Neural cell (in vitro differentiated cells): ENCODE results near the gene ZNF774. TPM values are rescaled to one million over a fixed set of nuclear protein-coding genes. Genes with fewer than 3 reads are reported as not detected.

Experiments used
- H2AFZ ChIP-seq: fragments of 200-600, 300-800 bp; sonication (generic), shearing (Covaris generic); 2 replicates; pipeline ENCODE4 v1.6.0; 2014; ENCODE audit warnings: low read depth, mild to moderate bottlenecking, antibody characterized with exemption, low read length, moderate library complexity
- H3F3A ChIP-seq: fragments of 200-600 bp; shearing (Covaris generic); 2 replicates; pipeline ENCODE4 v1.6.1; 2016; ENCODE audit warnings: mild to moderate bottlenecking, moderate library complexity, mixed read lengths, antibody characterized with exemption, low read length; ENCODE audit not compliant: insufficient read depth, poor library complexity, severe bottlenecking
- H3K27ac ChIP-seq: fragments of 200-600, 300-800 bp; sonication (generic), shearing (Covaris generic); 2 replicates; pipeline ENCODE4 v1.5.1; 2014; ENCODE audit warnings: mild to moderate bottlenecking, low read length, moderate library complexity
- H3K27me3 ChIP-seq: fragments of 300-800, 200-600 bp; sonication (generic), shearing (Covaris generic); 2 replicates; pipeline ENCODE4 v1.6.0; 2014; ENCODE audit warnings: mild to moderate bottlenecking, low read depth, low read length, moderate library complexity; ENCODE audit not compliant: insufficient read depth
- H3K36me3 ChIP-seq: fragments of 300-800, 200-600 bp; sonication (generic), shearing (Covaris generic); 2 replicates; pipeline ENCODE4 v1.5.1; 2014; ENCODE audit warnings: mild to moderate bottlenecking, antibody characterized with exemption, low read length, moderate library complexity; ENCODE audit not compliant: insufficient read depth
- H3K4me2 ChIP-seq: fragments of 300-800, 200-600 bp; sonication (generic), shearing (Covaris generic); 2 replicates; pipeline ENCODE4 v1.6.0; 2014; ENCODE audit warnings: mild to moderate bottlenecking, low read length
- H3K4me3 ChIP-seq: fragments of 300-800, 200-600 bp; sonication (generic), shearing (Covaris generic); 2 replicates; pipeline ENCODE4 v1.5.1; 2014; ENCODE audit warnings: mild to moderate bottlenecking, low read length, moderate library complexity
- H3K79me2 ChIP-seq: fragments of 200-600 bp; shearing (Covaris generic); replicated peaks from 2 replicates; pipeline ENCODE4 v1.6.0; 2014; ENCODE audit warnings: mild to moderate bottlenecking, low read length, moderate library complexity; ENCODE audit not compliant: insufficient read depth
- H3K9ac ChIP-seq: fragments of 300-800, 200-600 bp; sonication (generic), shearing (Covaris generic); 2 replicates; pipeline ENCODE4 v1.6.1; 2016; ENCODE audit warnings: mild to moderate bottlenecking, low read length, mixed read lengths
- H3K9me2 ChIP-seq: fragments of 200-600 bp; shearing (Covaris generic); 2 replicates; pipeline ENCODE4 v1.6.1; 2016; ENCODE audit warnings: mild to moderate bottlenecking, low read length, mixed read lengths; ENCODE audit not compliant: insufficient read depth
- H3K9me3 ChIP-seq: fragments of 200-600, 300-800 bp; sonication (generic), shearing (Covaris generic); 2 replicates; pipeline ENCODE4 v1.6.1; 2016; ENCODE audit warnings: mild to moderate bottlenecking, mixed run types, low read length, moderate library complexity, mixed read lengths
- H4K20me1 ChIP-seq: fragments of 200-600 bp; shearing (Covaris generic); 2 replicates; pipeline ENCODE4 v1.6.1; 2016; ENCODE audit warnings: mild to moderate bottlenecking, mixed run types; ENCODE audit not compliant: insufficient read depth
- EP300 ChIP-seq: fragments of 450-650 bp; conservative IDR thresholded peaks from 2 replicates; pipeline ENCODE4 v1.6.1; 2014; ENCODE audit warnings: antibody characterized with exemption, mild to moderate bottlenecking, moderate library complexity; ENCODE audit not compliant: poor library complexity, severe bottlenecking
- EZH2 ChIP-seq: fragments of 200-600, 300-800 bp; shearing (Covaris generic), sonication (generic); IDR thresholded peaks from 2 replicates; pipeline ENCODE4 v1.6.1; 2014; ENCODE audit warnings: antibody characterized with exemption, low read length, borderline replicate concordance, mild to moderate bottlenecking; ENCODE audit not compliant: insufficient read depth, poor library complexity, severe bottlenecking
- MXI1 ChIP-seq: fragments of 450-650 bp; conservative IDR thresholded peaks from 2 replicates; pipeline ENCODE4 v1.6.1; 2014; ENCODE audit warnings: antibody characterized with exemption, mild to moderate bottlenecking; ENCODE audit not compliant: poor library complexity, severe bottlenecking
- POLR2AphosphoS5 ChIP-seq: IDR thresholded peaks from 2 replicates; pipeline ENCODE4 v1.6.1; 2012
- RAD21 ChIP-seq: fragments of 450-650 bp; conservative IDR thresholded peaks from 2 replicates; pipeline ENCODE4 v1.6.1; 2014; ENCODE audit warnings: antibody characterized with exemption, mild to moderate bottlenecking, moderate library complexity
- SMC3 ChIP-seq: fragments of 450-650 bp; conservative IDR thresholded peaks from 2 replicates; pipeline ENCODE4 v1.6.1; 2014; ENCODE audit warnings: antibody characterized with exemption, mild to moderate bottlenecking, moderate library complexity; ENCODE audit not compliant: poor library complexity
- TAF1 ChIP-seq: IDR thresholded peaks from 2 replicates; pipeline ENCODE4 v1.6.1; 2012; ENCODE audit warnings: low read depth
- polyA plus RNA-seq: library from polyadenylated mRNA; depleted of rRNA; stranded (reverse); fragments of >200 nt; gene quantifications from 2 replicates; pipeline ENCODE4 v1.2.3, GENCODE V29; 2014
- TF ChIP-seq, protein P1 (sequence below): fragments of 450-650 bp; IDR thresholded peaks from 2 replicates; pipeline ENCODE4 v1.5.1; 2014; ENCODE audit warnings: antibody characterized with exemption, mild to moderate bottlenecking, moderate library complexity; ENCODE audit not compliant: poor library complexity, severe bottlenecking
- TF ChIP-seq, protein P2 (sequence below): IDR thresholded peaks from 2 replicates; pipeline ENCODE4 v1.6.1; 2012; ENCODE audit warnings: borderline replicate concordance

Gene ZNF774
- polyA plus RNA-seq, 1 donor from 2014 or later = 6.8 TPM

DNA sequence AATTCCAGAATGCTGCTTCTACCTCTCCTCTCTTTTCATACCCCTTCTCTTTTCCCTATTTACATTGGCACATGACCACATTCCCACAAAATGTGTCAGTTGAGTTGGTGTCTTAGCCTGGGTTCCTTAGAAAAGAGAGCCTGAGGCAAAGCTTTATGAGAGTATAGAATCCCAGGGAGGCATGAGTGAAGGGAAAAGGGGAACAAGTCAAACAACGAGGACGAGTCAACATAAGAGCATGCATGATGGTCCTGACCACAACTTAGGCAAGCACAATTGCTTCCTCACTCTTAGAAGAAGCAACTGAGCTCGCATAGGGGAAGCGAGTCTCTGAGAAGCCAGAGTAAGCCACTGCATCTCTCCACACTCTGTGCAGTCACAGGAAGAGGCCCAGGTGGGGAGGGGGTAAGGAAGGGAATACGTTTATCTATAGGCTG lies 15.4 kb upstream of the ZNF774 start:
- H4K20me1 ChIP-seq = no peaks in the 10 kb centered on the region
- H3K9me3 ChIP-seq = no peaks in the 10 kb centered on the region
- no peaks in the 10 kb centered on the region for H3K36me3 ChIP-seq
- H3K4me3 ChIP-seq = no peak overlapping the region
- no peak overlapping the region for H3K4me2 ChIP-seq
- no peaks in the 10 kb centered on the region for H3K27me3 ChIP-seq
- no peaks in the 10 kb centered on the region for H3F3A ChIP-seq
- no peak for TF ChIP-seq EP300
- TF ChIP-seq POLR2AphosphoS5 = no peak
- TF ChIP-seq RAD21 = no peak
- TF ChIP-seq SMC3 = no peak
- no peak for TF ChIP-seq TAF1
- TF ChIP-seq MXI1 = no peak
- TF ChIP-seq, protein P1, sequence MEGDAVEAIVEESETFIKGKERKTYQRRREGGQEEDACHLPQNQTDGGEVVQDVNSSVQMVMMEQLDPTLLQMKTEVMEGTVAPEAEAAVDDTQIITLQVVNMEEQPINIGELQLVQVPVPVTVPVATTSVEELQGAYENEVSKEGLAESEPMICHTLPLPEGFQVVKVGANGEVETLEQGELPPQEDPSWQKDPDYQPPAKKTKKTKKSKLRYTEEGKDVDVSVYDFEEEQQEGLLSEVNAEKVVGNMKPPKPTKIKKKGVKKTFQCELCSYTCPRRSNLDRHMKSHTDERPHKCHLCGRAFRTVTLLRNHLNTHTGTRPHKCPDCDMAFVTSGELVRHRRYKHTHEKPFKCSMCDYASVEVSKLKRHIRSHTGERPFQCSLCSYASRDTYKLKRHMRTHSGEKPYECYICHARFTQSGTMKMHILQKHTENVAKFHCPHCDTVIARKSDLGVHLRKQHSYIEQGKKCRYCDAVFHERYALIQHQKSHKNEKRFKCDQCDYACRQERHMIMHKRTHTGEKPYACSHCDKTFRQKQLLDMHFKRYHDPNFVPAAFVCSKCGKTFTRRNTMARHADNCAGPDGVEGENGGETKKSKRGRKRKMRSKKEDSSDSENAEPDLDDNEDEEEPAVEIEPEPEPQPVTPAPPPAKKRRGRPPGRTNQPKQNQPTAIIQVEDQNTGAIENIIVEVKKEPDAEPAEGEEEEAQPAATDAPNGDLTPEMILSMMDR = no peak
- TF ChIP-seq, protein P2, sequence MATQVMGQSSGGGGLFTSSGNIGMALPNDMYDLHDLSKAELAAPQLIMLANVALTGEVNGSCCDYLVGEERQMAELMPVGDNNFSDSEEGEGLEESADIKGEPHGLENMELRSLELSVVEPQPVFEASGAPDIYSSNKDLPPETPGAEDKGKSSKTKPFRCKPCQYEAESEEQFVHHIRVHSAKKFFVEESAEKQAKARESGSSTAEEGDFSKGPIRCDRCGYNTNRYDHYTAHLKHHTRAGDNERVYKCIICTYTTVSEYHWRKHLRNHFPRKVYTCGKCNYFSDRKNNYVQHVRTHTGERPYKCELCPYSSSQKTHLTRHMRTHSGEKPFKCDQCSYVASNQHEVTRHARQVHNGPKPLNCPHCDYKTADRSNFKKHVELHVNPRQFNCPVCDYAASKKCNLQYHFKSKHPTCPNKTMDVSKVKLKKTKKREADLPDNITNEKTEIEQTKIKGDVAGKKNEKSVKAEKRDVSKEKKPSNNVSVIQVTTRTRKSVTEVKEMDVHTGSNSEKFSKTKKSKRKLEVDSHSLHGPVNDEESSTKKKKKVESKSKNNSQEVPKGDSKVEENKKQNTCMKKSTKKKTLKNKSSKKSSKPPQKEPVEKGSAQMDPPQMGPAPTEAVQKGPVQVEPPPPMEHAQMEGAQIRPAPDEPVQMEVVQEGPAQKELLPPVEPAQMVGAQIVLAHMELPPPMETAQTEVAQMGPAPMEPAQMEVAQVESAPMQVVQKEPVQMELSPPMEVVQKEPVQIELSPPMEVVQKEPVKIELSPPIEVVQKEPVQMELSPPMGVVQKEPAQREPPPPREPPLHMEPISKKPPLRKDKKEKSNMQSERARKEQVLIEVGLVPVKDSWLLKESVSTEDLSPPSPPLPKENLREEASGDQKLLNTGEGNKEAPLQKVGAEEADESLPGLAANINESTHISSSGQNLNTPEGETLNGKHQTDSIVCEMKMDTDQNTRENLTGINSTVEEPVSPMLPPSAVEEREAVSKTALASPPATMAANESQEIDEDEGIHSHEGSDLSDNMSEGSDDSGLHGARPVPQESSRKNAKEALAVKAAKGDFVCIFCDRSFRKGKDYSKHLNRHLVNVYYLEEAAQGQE = no peak
- TF ChIP-seq EZH2 = no peak
- no peak overlapping the region for H2AFZ ChIP-seq
- no peak overlapping the region for H3K9ac ChIP-seq
- no peaks in the 10 kb centered on the region for H3K9me2 ChIP-seq
- H3K27ac ChIP-seq = no peak overlapping the region
- H3K79me2 ChIP-seq = no peaks in the 10 kb centered on the region

DNA sequence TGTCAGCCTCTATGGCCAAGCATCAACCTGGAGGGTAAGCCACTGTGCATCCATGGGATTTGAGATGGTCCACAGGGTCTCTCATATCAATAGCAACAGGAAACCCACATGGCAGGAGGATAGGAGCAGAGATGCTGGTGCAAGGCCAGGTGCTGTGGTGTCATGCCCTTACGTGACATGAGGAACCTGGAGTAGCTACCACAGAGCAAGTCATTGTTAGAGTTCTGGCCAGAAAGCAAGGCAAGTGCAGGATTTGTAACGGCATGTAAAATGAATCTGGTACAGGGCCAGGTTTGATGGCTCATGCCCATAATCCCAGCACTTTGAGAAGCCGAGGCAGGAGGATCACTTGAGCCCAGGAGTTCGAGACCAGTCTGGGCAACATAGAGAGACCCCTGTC lies 14.8 kb upstream of the ZNF774 start:
- H3K79me2 ChIP-seq = no peaks in the 10 kb centered on the region
- no peak overlapping the region for H3K4me2 ChIP-seq
- no peaks in the 10 kb centered on the region for H3K9me2 ChIP-seq
- no peak overlapping the region for H3K4me3 ChIP-seq
- H3K9me3 ChIP-seq = no peaks in the 10 kb centered on the region
- TF ChIP-seq SMC3 = no peak
- no peak overlapping the region for H3K9ac ChIP-seq
- H4K20me1 ChIP-seq = no peaks in the 10 kb centered on the region
- no peak overlapping the region for H3K27ac ChIP-seq
- no peak overlapping the region for H2AFZ ChIP-seq
- H3K36me3 ChIP-seq = no peaks in the 10 kb centered on the region
- H3K27me3 ChIP-seq = no peaks in the 10 kb centered on the region
- H3F3A ChIP-seq = no peaks in the 10 kb centered on the region

DNA sequence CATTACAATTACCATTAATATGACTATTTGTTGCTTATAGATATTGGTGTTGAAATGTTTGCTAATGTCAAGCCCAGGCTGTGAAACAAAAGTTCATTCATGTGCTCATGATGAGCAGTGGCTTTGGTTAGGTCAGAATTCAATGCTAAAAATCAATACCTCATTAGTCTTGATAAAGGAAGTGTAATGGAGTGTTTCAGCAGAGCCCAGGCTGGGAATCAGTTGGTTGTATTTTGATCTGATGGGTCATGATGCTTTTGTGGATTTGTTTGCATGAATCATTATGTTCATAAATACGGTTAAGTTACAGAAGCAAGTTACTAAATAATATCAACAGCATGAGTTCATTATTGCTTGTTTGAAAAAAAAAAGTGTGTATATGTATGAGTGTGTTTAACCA lies 13.6 kb upstream of the ZNF774 start:
- no peaks in the 10 kb centered on the region for H3F3A ChIP-seq
- H4K20me1 ChIP-seq = no peaks in the 10 kb centered on the region
- no peak for TF ChIP-seq POLR2AphosphoS5
- TF ChIP-seq TAF1 = no peak
- no peak for TF ChIP-seq RAD21
- TF ChIP-seq SMC3 = no peak
- TF ChIP-seq, protein P2 = no peak
- TF ChIP-seq EZH2 = no peak
- TF ChIP-seq EP300 = no peak
- no peak for TF ChIP-seq MXI1
- TF ChIP-seq, protein P1 = no peak
- H3K27me3 ChIP-seq = no peaks in the 10 kb centered on the region
- no peak overlapping the region for H3K27ac ChIP-seq
- H3K79me2 ChIP-seq = no peaks in the 10 kb centered on the region
- no peaks in the 10 kb centered on the region for H3K36me3 ChIP-seq
- no peak overlapping the region for H3K4me2 ChIP-seq
- no peak overlapping the region for H3K9ac ChIP-seq
- H2AFZ ChIP-seq = no peak overlapping the region
- no peaks in the 10 kb centered on the region for H3K9me3 ChIP-seq
- H3K9me2 ChIP-seq = no peaks in the 10 kb centered on the region
- H3K4me3 ChIP-seq = no peak overlapping the region
